Prostate gland (tissue), 2 donors: ENCODE measurements around the gene FAM117B. TPM values are rescaled to one million over a fixed set of nuclear protein-coding genes. Genes with fewer than 3 reads are reported as not detected.

Source experiments
- DNase-seq: peaks from one replicate; pipeline ENCODE4 v3.0.0-alpha.2; 2019; ENCODE audit warnings: low spot score
- H3K27ac ChIP-seq, 2 donors: fragments of 200-600 bp; sonication (generic); 2 replicates each; pipeline ENCODE4 v1.5.1; 2017 to 2019
- H3K27me3 ChIP-seq: fragments of 200-600 bp; sonication (generic); replicated peaks from 2 replicates; pipeline ENCODE4 v1.5.1; 2019; ENCODE audit not compliant: insufficient read depth
- H3K36me3 ChIP-seq, 2 donors: fragments of 200-600 bp; sonication (generic); 1 replicate in 1 of 2; 2 replicates in 1 of 2; pipeline versions ENCODE4 v1.5.1 to v1.8.1; 2017 to 2019
- H3K4me1 ChIP-seq: fragments of 200-600 bp; sonication (generic); replicated peaks from 2 replicates; pipeline ENCODE4 v1.5.1; 2019
- H3K4me3 ChIP-seq, 2 donors: fragments of 200-600 bp; sonication (generic); 2 replicates each; pipeline ENCODE4 v1.5.1; 2017 to 2019
- H3K9me3 ChIP-seq: fragments of 200-600 bp; sonication (generic); 2 replicates; pipeline ENCODE4 v1.5.1; 2017
- CTCF ChIP-seq, 4 experiments: fragments of 200-600 bp in 2 of 4; fragments of 450-650 bp in 2 of 4; sonication (generic) in 2 of 4; IDR thresholded peaks; 1 replicate in 3 of 4; 2 replicates in 1 of 4; pipeline ENCODE4 v1.5.1; 2016 to 2019; ENCODE audit warnings: antibody characterized with exemption in 4 of 4, mild to moderate bottlenecking in 2 of 4, moderate library complexity in 2 of 4
- POLR2A ChIP-seq: fragments of 450-650 bp; IDR thresholded peaks from one replicate; pipeline ENCODE4 v1.6.1; 2016; ENCODE audit warnings: antibody characterized with exemption, mild to moderate bottlenecking
- POLR2AphosphoS5 ChIP-seq: sonication (generic); formaldehyde crosslinking; IDR thresholded peaks from one replicate; pipeline ENCODE4 v1.6.1; 2017; ENCODE audit warnings: antibody characterized with exemption
- WGBS: methylation state at CpG from one replicate; pipeline ENCODE4 v1.1.5; 2018; 5-methylcytosine and 5-hydroxymethylcytosine counted together
- intact Hi-C: fragments of 100-400 bp; cut with DNase I; formaldehyde crosslinking; loops from one replicate; pipeline ENCODE4 v1.14.2; 2022
- total RNA-seq, 2 donors: library from RNA; depleted of rRNA; stranded (reverse); fragments of >200 nt; gene quantifications; one replicate each; pipeline ENCODE4 v1.1.0, GENCODE V29; 2016

FAM117B gene
- total RNA-seq, 2 donors from 2014 or later: 27.5 to 30.5 TPM

GRCh38 chr2:202758128-202758527 lies 123.4 kb downstream of the FAM117B start:
- TF ChIP-seq POLR2A: no peak
- no peak for TF ChIP-seq CTCF (IDR thresholded peaks at IDR 0.05)
- TF ChIP-seq POLR2AphosphoS5: no peak
- intact Hi-C loops: no loop called here
- Histone ChIP-seq H3K27ac (peak overlapping the region in 1 of 2 donors; percentile 18), H3K4me3 (no peak overlapping the region), H3K36me3 (no peaks in the 10 kb centered on the region), H3K27me3 (no peaks in the 10 kb centered on the region), H3K4me1 (peaks cover 2% of the 10 kb centered on the region), H3K9me3 (no peaks in the 10 kb centered on the region)
- WGBS: 27% methylated on average over 4 of the region's 4 CpGs
- DNase-seq: no peak

DNA sequence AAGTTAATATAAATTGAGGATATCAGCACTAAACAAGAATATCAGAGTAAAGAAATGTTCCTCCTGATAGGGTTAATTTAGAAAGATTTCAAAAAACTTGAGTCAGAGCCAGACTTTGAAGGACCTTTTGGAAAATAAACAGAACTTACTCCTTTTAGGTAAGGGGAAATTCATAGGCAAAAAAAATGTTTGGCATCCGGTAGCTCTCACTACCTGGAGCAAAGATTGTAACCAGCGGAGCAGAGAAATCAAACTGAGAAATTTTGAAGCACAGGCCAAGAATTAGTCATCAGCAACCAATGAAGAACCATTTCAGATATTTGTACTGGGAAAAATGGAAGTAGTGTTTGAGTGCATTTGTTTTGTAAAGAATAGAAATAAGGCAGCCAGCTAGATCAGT lies 123.8 kb downstream of the FAM117B start:
- H3K27ac ChIP-seq: no peak overlapping the region
- intact Hi-C loops: no loop called here
- 51% methylated on average over 2 of the region's 2 CpGs for WGBS

GRCh38 chr2:202760848-202761247 lies 126.1 kb downstream of the FAM117B start:
- H3K36me3 ChIP-seq: no peaks in the 10 kb centered on the region
- DNase-seq: no peak
- intact Hi-C loops: no loop called here
- H3K27me3 ChIP-seq: no peaks in the 10 kb centered on the region
- 92% methylated on average over 2 of the region's 2 CpGs for WGBS
- no peak overlapping the region for H3K27ac ChIP-seq
- no peaks in the 10 kb centered on the region for H3K9me3 ChIP-seq
- H3K4me1 ChIP-seq: peaks cover 2% of the 10 kb centered on the region
- no peak overlapping the region for H3K4me3 ChIP-seq
- TF ChIP-seq POLR2A (no peak), POLR2AphosphoS5 (no peak), CTCF (IDR thresholded peaks at IDR 0.05) (no peak)

More for the DNA sequence above, 123.8 kb downstream of the FAM117B start:
- Histone ChIP-seq H3K4me1 (peaks cover 2% of the 10 kb centered on the region), H3K9me3 (no peaks in the 10 kb centered on the region), H3K4me3 (no peak overlapping the region), H3K27me3 (no peaks in the 10 kb centered on the region), H3K36me3 (no peaks in the 10 kb centered on the region)
- no peak for DNase-seq
- TF ChIP-seq POLR2A: no peak
- no peak for TF ChIP-seq POLR2AphosphoS5
- TF ChIP-seq CTCF (IDR thresholded peaks at IDR 0.05): no peak

- H3K27me3 ChIP-seq: no peaks in the 10 kb centered on the region
- no peak overlapping the region for H3K4me3 ChIP-seq
- intact Hi-C loops: no loop called here
- no peak for DNase-seq
- TF ChIP-seq POLR2A (no peak), CTCF (IDR thresholded peaks at IDR 0.05) (no peak), POLR2AphosphoS5 (no peak)
- H3K9me3 ChIP-seq: no peaks in the 10 kb centered on the region
- H3K4me1 ChIP-seq: peaks cover 2% of the 10 kb centered on the region
- H3K27ac ChIP-seq: no peak overlapping the region
- no peaks in the 10 kb centered on the region for H3K36me3 ChIP-seq
- WGBS: 59% methylated on average over 4 of the region's 4 CpGs
Measured at GRCh38 chr2:202762556-202762955, 127.8 kb downstream of the FAM117B start.

DNA sequence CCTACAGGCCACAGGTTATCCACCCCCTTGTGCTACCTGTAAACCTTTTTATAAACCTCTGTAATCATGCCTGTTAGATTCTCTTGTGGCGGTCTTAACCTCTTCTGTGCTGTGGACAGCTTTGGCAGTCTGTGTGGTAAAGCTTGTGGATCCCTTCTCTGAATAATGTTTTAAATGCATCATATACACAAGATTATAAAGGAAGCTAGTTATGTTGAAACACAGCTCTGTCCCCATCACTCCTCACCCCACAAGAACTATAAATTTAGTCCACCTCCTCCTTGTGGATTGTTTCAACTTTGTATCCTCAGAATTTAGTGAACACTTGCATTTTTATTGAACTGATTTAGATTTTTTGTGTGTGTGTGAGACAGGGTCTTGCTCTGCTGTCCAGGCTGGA lies 129.1 kb downstream of the FAM117B start:
- TF ChIP-seq POLR2AphosphoS5: no peak
- TF ChIP-seq POLR2A: no peak
- TF ChIP-seq CTCF (IDR thresholded peaks at IDR 0.05): no peak
- no peak overlapping the region for H3K4me3 ChIP-seq
- intact Hi-C loops: no loop called here
- no peak for DNase-seq
- no peaks in the 10 kb centered on the region for H3K27me3 ChIP-seq
- 97% methylated on average over 1 of the region's 1 CpG for WGBS
- H3K4me1 ChIP-seq: no peaks in the 10 kb centered on the region
- H3K27ac ChIP-seq: no peak overlapping the region
- no peaks in the 10 kb centered on the region for H3K9me3 ChIP-seq
- H3K36me3 ChIP-seq: no peaks in the 10 kb centered on the region
